Nephron progenitor cell (in vitro differentiated cells): ENCODE data around the gene NPIPB2.
"Not testable (repeated sequence)": the region's sequence is repeated elsewhere in the genome, so short reads cannot be mapped to it uniquely, and the experiment has no call there.

Experiments
- DNase-seq: peaks from one replicate; pipeline ENCODE4 v3.0.0; 2021
- H3K27ac Mint-ChIP-seq: 2 replicates; pipeline ENCODE4 v1.8.0; 2021; ENCODE audit warnings: mild to moderate bottlenecking, moderate library complexity, mixed read lengths
- H3K27me3 Mint-ChIP-seq: 2 replicates; pipeline ENCODE4 v1.8.0; 2021; ENCODE audit warnings: mild to moderate bottlenecking, low read depth, mixed read lengths; ENCODE audit not compliant: poor library complexity
- H3K36me3 Mint-ChIP-seq: 2 replicates; pipeline ENCODE4 v1.8.0; 2021; ENCODE audit warnings: low read depth, mixed read lengths
- H3K4me1 Mint-ChIP-seq: 2 replicates; pipeline ENCODE4 v1.8.0; 2021; ENCODE audit warnings: mixed read lengths
- H3K4me3 Mint-ChIP-seq: 2 replicates; pipeline ENCODE4 v1.8.0; 2021; ENCODE audit warnings: mild to moderate bottlenecking, moderate library complexity, mixed read lengths
- H3K9me3 Mint-ChIP-seq: 2 replicates; pipeline ENCODE4 v1.8.0; 2021; ENCODE audit warnings: mild to moderate bottlenecking, moderate library complexity, mixed read lengths
- TF ChIP-seq, protein P1 (sequence below): fragments of 200-600 bp; sonication (generic); IDR thresholded peaks from 2 replicates; pipeline ENCODE4 v1.5.0; 2021; ENCODE audit warnings: antibody characterized with exemption

Gene NPIPB2

GRCh38 chr16:11950388-11950787 lies 8.5 kb upstream of the NPIPB2 start:
- no peaks in the 10 kb centered on the region for H3K36me3 Mint-ChIP-seq
- peaks cover 5% of the 10 kb centered on the region for H3K27me3 Mint-ChIP-seq
- no peak for DNase-seq
- H3K4me3 Mint-ChIP-seq = no peak overlapping the region
- peak overlapping the region; percentile 15 for H3K27ac Mint-ChIP-seq
- peaks cover 24% of the 10 kb centered on the region for H3K4me1 Mint-ChIP-seq
- TF ChIP-seq, protein P1, sequence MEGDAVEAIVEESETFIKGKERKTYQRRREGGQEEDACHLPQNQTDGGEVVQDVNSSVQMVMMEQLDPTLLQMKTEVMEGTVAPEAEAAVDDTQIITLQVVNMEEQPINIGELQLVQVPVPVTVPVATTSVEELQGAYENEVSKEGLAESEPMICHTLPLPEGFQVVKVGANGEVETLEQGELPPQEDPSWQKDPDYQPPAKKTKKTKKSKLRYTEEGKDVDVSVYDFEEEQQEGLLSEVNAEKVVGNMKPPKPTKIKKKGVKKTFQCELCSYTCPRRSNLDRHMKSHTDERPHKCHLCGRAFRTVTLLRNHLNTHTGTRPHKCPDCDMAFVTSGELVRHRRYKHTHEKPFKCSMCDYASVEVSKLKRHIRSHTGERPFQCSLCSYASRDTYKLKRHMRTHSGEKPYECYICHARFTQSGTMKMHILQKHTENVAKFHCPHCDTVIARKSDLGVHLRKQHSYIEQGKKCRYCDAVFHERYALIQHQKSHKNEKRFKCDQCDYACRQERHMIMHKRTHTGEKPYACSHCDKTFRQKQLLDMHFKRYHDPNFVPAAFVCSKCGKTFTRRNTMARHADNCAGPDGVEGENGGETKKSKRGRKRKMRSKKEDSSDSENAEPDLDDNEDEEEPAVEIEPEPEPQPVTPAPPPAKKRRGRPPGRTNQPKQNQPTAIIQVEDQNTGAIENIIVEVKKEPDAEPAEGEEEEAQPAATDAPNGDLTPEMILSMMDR = no peak
- no peaks in the 10 kb centered on the region for H3K9me3 Mint-ChIP-seq

GRCh38 chr16:11949527-11949926 lies 7.7 kb upstream of the NPIPB2 start:
- TF ChIP-seq, protein P1 = peak; percentile 34
- peak; percentile 27 for DNase-seq
- no peak overlapping the region for H3K4me3 Mint-ChIP-seq
- H3K9me3 Mint-ChIP-seq = no peaks in the 10 kb centered on the region
- no peaks in the 10 kb centered on the region for H3K36me3 Mint-ChIP-seq
- peaks cover 5% of the 10 kb centered on the region for H3K27me3 Mint-ChIP-seq
- no peak overlapping the region for H3K27ac Mint-ChIP-seq
- peaks cover 24% of the 10 kb centered on the region for H3K4me1 Mint-ChIP-seq

- no peaks in the 10 kb centered on the region for H3K36me3 Mint-ChIP-seq
- no peak for DNase-seq
- H3K4me3 Mint-ChIP-seq = no peak overlapping the region
- peaks cover 5% of the 10 kb centered on the region for H3K27me3 Mint-ChIP-seq
- peaks cover 24% of the 10 kb centered on the region for H3K4me1 Mint-ChIP-seq
- H3K9me3 Mint-ChIP-seq = no peaks in the 10 kb centered on the region
- H3K27ac Mint-ChIP-seq = no peak overlapping the region
- TF ChIP-seq, protein P1 = no peak
Measured at GRCh38 chr16:11948819-11949218, 7.0 kb upstream of the NPIPB2 start.

DNA sequence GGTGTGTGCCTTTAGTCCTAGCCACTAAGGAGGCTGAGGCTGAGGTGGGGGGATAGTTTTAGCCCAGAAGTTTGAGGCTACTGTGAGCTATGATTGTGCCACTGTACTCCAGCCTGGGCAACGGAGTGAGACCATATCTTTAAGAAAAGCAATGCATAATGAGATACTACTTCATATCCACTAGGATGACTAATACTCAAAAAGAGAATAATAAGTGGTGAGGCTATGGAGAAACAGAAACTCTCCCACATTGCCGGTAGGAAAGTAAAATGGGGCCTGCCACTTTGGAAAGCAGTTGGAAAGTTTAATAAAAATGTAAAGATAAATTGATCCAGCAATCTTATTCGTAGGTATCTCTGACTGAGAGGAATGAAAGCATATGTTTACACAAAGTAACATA lies 4.6 kb upstream of the NPIPB2 start:
- no peak for DNase-seq
- no peaks in the 10 kb centered on the region for H3K9me3 Mint-ChIP-seq
- H3K4me3 Mint-ChIP-seq = no peak overlapping the region
- H3K27ac Mint-ChIP-seq = no peak overlapping the region
- no peaks in the 10 kb centered on the region for H3K36me3 Mint-ChIP-seq
- H3K27me3 Mint-ChIP-seq = no peaks in the 10 kb centered on the region
- H3K4me1 Mint-ChIP-seq = peaks cover 24% of the 10 kb centered on the region
- TF ChIP-seq, protein P1 = no peak

DNA sequence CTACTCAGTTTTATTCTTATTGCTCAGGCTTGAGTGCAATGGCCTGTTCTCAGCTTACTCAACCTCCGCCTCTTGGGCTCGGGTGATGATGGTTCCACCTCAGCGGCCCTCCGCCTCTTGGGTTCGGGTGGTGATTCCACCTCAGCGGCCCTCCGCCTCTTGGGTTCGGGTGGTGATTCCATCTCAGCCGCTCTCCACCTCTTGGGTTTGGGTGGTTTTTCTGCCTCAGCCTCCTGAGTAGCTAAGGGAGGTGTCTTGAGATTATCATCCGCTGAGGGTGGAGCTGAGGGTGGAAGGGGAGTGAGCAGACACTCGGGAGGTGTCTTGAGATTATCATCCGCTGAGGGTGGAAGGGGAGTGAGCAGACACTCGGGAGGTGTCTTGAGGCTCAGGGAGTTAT lies 14.5 kb downstream of the NPIPB2 start:
- H3K27me3 Mint-ChIP-seq, H3K36me3 Mint-ChIP-seq, H3K9me3 Mint-ChIP-seq, H3K27ac Mint-ChIP-seq, DNase-seq, H3K4me1 Mint-ChIP-seq, H3K4me3 Mint-ChIP-seq: not testable (repeated sequence)

GRCh38 chr16:11924046-11924445 lies 17.8 kb downstream of the NPIPB2 start:
- not testable (repeated sequence) for H3K36me3 Mint-ChIP-seq, H3K4me1 Mint-ChIP-seq, DNase-seq, H3K27ac Mint-ChIP-seq, H3K9me3 Mint-ChIP-seq, H3K4me3 Mint-ChIP-seq
- H3K27me3 Mint-ChIP-seq = peaks cover 18% of the 10 kb centered on the region

GRCh38 chr16:11916524-11917285 lies 25.1 kb downstream of the NPIPB2 start:
- Mint-ChIP-seq H3K27me3 (peaks cover 20% of the 10 kb centered on the region), H3K27ac (peak overlapping the region; percentile 59), H3K36me3 (no peaks in the 10 kb centered on the region), H3K4me3 (peak overlapping the region; percentile 78), H3K4me1 (peaks cover 37% of the 10 kb centered on the region), H3K9me3 (no peaks in the 10 kb centered on the region)
- DNase-seq = no peak
- TF ChIP-seq, protein P1 = no peak
